Measurements from ENCODE around the gene SEMA4D. TPM values are rescaled to one million over a fixed set of nuclear protein-coding genes. Genes with fewer than 3 reads are reported as not detected.

SEMA4D gene
- total RNA-seq, 4 donors from 2014 or later = 1.5 to 27.8 (median 11.6) TPM

- DNase-seq = no peak
- no peaks in the 10 kb centered on the region for H3K4me1 ChIP-seq
- no peaks in the 10 kb centered on the region for H3K9me3 ChIP-seq
- H3K27me3 ChIP-seq = no peaks in the 10 kb centered on the region
- no peak overlapping the region for H3K4me3 ChIP-seq
- no peaks in the 10 kb centered on the region for H3K36me3 ChIP-seq
- TF ChIP-seq POLR2A (IDR thresholded peaks at IDR 0.05) = no peak
- TF ChIP-seq, protein P1, sequence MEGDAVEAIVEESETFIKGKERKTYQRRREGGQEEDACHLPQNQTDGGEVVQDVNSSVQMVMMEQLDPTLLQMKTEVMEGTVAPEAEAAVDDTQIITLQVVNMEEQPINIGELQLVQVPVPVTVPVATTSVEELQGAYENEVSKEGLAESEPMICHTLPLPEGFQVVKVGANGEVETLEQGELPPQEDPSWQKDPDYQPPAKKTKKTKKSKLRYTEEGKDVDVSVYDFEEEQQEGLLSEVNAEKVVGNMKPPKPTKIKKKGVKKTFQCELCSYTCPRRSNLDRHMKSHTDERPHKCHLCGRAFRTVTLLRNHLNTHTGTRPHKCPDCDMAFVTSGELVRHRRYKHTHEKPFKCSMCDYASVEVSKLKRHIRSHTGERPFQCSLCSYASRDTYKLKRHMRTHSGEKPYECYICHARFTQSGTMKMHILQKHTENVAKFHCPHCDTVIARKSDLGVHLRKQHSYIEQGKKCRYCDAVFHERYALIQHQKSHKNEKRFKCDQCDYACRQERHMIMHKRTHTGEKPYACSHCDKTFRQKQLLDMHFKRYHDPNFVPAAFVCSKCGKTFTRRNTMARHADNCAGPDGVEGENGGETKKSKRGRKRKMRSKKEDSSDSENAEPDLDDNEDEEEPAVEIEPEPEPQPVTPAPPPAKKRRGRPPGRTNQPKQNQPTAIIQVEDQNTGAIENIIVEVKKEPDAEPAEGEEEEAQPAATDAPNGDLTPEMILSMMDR (IDR thresholded peaks at IDR 0.05) = no peak
- H3K27ac ChIP-seq = no peak overlapping the region
- intact Hi-C loops (cut with DNase I; ENCODE audit: low total_unique reads) = no loop called here
Observed at GRCh38 chr9:89470224-89470839, 27.6 kb downstream of the SEMA4D start.

DNA sequence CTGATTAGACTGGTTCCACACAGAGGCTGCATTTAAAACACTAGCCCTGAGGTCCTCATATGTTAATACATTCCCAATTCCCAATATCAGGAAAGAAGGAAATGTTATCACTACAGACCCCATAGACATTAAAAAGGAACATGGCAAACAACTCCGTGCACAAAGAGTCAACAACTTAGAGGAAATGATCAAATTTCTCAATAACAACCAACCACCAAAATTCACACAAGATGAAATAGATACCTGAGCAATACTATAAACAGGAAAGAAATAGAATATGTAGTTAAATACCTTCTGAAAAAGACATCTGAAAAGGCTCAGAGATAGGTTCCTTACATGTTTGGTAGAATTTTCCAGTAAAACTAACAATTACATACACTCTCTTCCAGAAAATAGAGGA, 28.9 kb downstream of the SEMA4D start:
- intact Hi-C loops (cut with DNase I; ENCODE audit: low total_unique reads) = no loop called here
- H3K36me3 ChIP-seq = no peaks in the 10 kb centered on the region
- DNase-seq = no peak
- H3K27me3 ChIP-seq = no peaks in the 10 kb centered on the region
- TF ChIP-seq, protein P1 (IDR thresholded peaks at IDR 0.05) = no peak
- no peak for TF ChIP-seq POLR2A (IDR thresholded peaks at IDR 0.05)
- no peaks in the 10 kb centered on the region for H3K9me3 ChIP-seq
- no peak overlapping the region for H3K27ac ChIP-seq
- no peak overlapping the region for H3K4me3 ChIP-seq
- H3K4me1 ChIP-seq = no peaks in the 10 kb centered on the region

- no peaks in the 10 kb centered on the region for H3K36me3 ChIP-seq
- no peaks in the 10 kb centered on the region for H3K27me3 ChIP-seq
- no peaks in the 10 kb centered on the region for H3K9me3 ChIP-seq
- intact Hi-C loops (cut with DNase I; ENCODE audit: low total_unique reads) = no loop called here
- H3K4me1 ChIP-seq = no peaks in the 10 kb centered on the region
- H3K27ac ChIP-seq = no peak overlapping the region
- no peak overlapping the region for H3K4me3 ChIP-seq
- DNase-seq = no peak
- no peak for TF ChIP-seq POLR2A (IDR thresholded peaks at IDR 0.05)
- TF ChIP-seq, protein P1 (IDR thresholded peaks at IDR 0.05) = no peak
Observed at GRCh38 chr9:89468281-89468960, 29.5 kb downstream of the SEMA4D start.

GRCh38 chr9:89467278-89467625, 30.7 kb downstream of the SEMA4D start:
- no peak overlapping the region for H3K4me3 ChIP-seq
- H3K27me3 ChIP-seq = no peaks in the 10 kb centered on the region
- intact Hi-C loops (cut with DNase I; ENCODE audit: low total_unique reads) = no loop called here
- TF ChIP-seq, protein P1 (IDR thresholded peaks at IDR 0.05) = no peak
- no peak for TF ChIP-seq POLR2A (IDR thresholded peaks at IDR 0.05)
- H3K36me3 ChIP-seq = no peaks in the 10 kb centered on the region
- no peak overlapping the region for H3K27ac ChIP-seq
- no peaks in the 10 kb centered on the region for H3K9me3 ChIP-seq
- no peaks in the 10 kb centered on the region for H3K4me1 ChIP-seq
- DNase-seq = no peak

DNA sequence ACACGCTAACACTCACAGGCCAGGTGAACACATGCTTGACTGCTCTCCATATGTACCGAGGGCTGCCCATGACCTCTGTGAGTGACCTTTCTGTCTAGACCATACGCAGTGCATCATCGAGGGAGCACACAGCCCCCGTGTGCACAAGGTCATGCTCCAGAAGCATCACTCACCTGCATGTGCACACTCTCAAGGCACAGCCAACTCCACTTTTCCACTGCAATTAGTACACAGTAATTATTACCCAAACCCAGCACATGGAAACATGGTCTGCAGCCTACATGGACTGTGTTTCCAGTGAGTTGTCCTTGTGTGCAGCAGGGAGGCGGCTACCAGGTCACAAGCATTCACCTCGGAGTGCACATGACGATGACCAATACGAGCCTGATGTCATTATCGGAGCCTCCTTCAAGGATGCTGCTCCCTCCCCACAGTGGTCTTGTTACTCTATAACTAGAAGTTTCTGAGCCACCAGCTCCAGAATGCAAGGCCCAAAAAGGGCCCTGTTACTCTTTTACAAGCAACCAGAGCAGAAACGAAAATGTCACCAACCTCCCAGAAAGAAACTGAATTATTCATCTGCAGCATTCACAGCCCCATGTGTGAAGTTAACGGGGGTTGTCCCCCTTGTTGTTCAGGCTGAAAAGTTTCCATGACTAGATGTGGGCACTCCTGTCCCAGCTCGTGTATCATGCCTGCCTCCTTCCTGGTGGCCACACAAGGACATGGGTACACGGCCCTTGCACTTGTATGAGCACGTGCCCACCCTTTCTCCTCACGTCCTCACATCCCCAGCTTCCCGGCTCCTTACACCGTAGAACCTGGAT, 31.2 kb downstream of the SEMA4D start:
- TF ChIP-seq POLR2A (IDR thresholded peaks at IDR 0.05) = no peak
- TF ChIP-seq, protein P1 (IDR thresholded peaks at IDR 0.05) = no peak
- Histone ChIP-seq H3K4me3 (no peak overlapping the region), H3K36me3 (no peaks in the 10 kb centered on the region), H3K9me3 (no peaks in the 10 kb centered on the region), H3K27ac (no peak overlapping the region), H3K4me1 (no peaks in the 10 kb centered on the region), H3K27me3 (no peaks in the 10 kb centered on the region)
- DNase-seq = no peak
- intact Hi-C loops (cut with DNase I; ENCODE audit: low total_unique reads) = no loop called here

Data from uterus (tissue), 4 donors.